ENCODE data around the gene HOXA7. TPM values are rescaled to one million over a fixed set of nuclear protein-coding genes. Genes with fewer than 3 reads are reported as not detected.

HOXA7 gene
- total RNA-seq, 1 donor, result not detected

GRCh38 chr7:27152816-27153442 is 3.5 kb downstream of the HOXA7 start:
- no peak overlapping the region for H3K4me3 ChIP-seq (ENCODE audit: low read depth, low read length)
- DNase-seq (ENCODE audit: low read depth), result no peak
- TF ChIP-seq CTCF (IDR thresholded peaks at IDR 0.05; ENCODE audit: insufficient read depth, low read length), result no peak

GRCh38 chr7:27151931-27152815 is 4.3 kb downstream of the HOXA7 start, which contains the start of gene HOXA3:
HOXA3 (minus strand) TSS chr7:27152583; CDS start chr7:27110640, 41,943 bp downstream.
- no peak for DNase-seq (ENCODE audit: low read depth)
- no peak for TF ChIP-seq CTCF (IDR thresholded peaks at IDR 0.05; ENCODE audit: insufficient read depth, low read length)
- H3K4me3 ChIP-seq (ENCODE audit: low read depth, low read length), result no peak within 1 kb of the TSS

GRCh38 chr7:27151341-27151930 is 5.0 kb downstream of the HOXA7 start:
- TF ChIP-seq CTCF (IDR thresholded peaks at IDR 0.05; ENCODE audit: insufficient read depth, low read length), result no peak
- peak overlapping the region; percentile 49 for H3K4me3 ChIP-seq (ENCODE audit: low read depth, low read length)
- DNase-seq (ENCODE audit: low read depth), result no peak

- TF ChIP-seq CTCF (IDR thresholded peaks at IDR 0.05; ENCODE audit: insufficient read depth, low read length), result peak; percentile 70
- peak; percentile 60 for DNase-seq (ENCODE audit: low read depth)
- H3K4me3 ChIP-seq (ENCODE audit: low read depth, low read length), result peak overlapping the region; percentile 49
Observed at GRCh38 chr7:27150568-27151340, 5.7 kb downstream of the HOXA7 start.

- no peak overlapping the region for H3K4me3 ChIP-seq (ENCODE audit: low read depth, low read length)
- DNase-seq (ENCODE audit: low read depth), result no peak
- no peak for TF ChIP-seq CTCF (IDR thresholded peaks at IDR 0.05; ENCODE audit: insufficient read depth, low read length)
Observed at GRCh38 chr7:27149842-27150567, 6.5 kb downstream of the HOXA7 start.

All from fibroblast of the aortic adventitia (primary cell).